ENCODE measurements around the gene GOLGA6L9.
"Not testable (repeated sequence)": the region's sequence is repeated elsewhere in the genome, so short reads cannot be mapped to it uniquely, and the experiment has no call there.

Gene GOLGA6L9

GRCh38 chr15:82420516-82420915 lies 9.1 kb upstream of the GOLGA6L9 start:
- not testable (repeated sequence) for H3K27me3 Mint-ChIP-seq; H3K36me3 Mint-ChIP-seq; H3K4me1 Mint-ChIP-seq (ENCODE audit: low read depth); H3K9me3 Mint-ChIP-seq (ENCODE audit: low read depth)
- Mint-ChIP-seq H3K4me3 (peak overlapping the region; percentile 57), H3K27ac (peak overlapping the region; percentile 90)

DNA sequence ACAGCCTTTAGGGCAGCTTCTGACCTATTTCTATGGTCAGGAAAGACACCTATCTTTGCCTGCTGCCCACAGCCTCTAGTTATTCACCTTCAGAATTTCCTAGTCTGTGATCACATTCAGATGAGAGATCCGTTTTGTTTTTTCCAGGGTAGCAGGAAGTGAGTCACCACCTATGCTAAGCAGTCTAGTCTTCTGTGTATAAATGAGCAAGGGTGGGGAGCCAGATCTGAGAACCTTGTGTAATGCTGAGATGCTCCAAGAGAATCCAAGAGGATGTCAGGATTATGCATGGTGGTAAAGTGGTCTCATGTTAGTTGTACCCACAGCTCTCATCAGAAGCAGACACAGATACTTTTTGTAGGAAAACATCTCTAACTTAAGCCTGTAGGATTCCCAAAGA lies 8.7 kb upstream of the GOLGA6L9 start:
- not testable (repeated sequence) for H3K4me1 Mint-ChIP-seq (ENCODE audit: low read depth); H3K27me3 Mint-ChIP-seq; H3K9me3 Mint-ChIP-seq (ENCODE audit: low read depth); H3K36me3 Mint-ChIP-seq; H3K4me3 Mint-ChIP-seq; H3K27ac Mint-ChIP-seq

DNA sequence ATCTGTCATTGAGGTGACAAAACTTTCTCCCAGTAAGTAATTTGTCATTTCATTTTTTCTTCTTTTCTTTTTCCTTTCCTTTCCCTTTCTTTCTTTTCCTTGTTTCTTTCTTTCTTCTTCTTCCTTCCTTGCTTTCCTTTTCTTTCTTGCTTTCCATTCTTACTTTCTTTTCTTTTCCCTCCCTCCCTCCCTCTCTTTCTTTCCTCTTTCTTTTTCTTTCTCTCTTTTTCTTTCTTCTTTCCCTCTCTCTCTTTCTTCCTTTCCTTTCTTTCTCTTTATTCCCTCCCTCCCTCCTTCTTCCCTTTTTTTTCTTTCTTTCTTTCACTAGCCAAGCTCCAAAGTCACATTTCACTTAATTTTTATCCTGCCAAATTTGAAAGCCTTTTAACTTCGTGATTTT lies 2.5 kb upstream of the GOLGA6L9 start:
- not testable (repeated sequence) for H3K9me3 Mint-ChIP-seq (ENCODE audit: low read depth); H3K4me1 Mint-ChIP-seq (ENCODE audit: low read depth); H3K36me3 Mint-ChIP-seq; H3K27me3 Mint-ChIP-seq; H3K4me3 Mint-ChIP-seq; H3K27ac Mint-ChIP-seq

- not testable (repeated sequence) for H3K4me3 Mint-ChIP-seq; H3K4me1 Mint-ChIP-seq (ENCODE audit: low read depth); H3K36me3 Mint-ChIP-seq; H3K27me3 Mint-ChIP-seq; H3K27ac Mint-ChIP-seq; H3K9me3 Mint-ChIP-seq (ENCODE audit: low read depth)
Measured at GRCh38 chr15:82445420-82445819, 15.8 kb downstream of the GOLGA6L9 start.

DNA sequence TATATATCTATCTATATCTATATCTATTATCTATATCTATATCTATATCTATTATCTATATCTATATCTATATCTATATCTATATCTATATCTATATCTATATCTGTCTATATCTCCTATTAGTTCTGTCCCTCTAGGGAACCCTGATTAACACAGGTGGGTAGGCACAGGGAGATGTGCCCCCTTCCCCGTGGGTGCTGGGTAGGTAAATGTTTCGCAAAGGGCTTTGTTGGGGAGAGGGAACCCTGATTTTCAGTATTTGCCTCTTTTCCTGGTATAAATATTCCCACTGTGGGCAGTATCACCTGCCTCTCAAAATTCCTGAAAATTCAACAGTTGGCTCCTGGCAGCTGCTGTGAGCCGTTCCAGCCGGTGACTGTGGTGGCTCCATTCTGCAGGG lies 27.7 kb downstream of the GOLGA6L9 start:
- H3K27ac Mint-ChIP-seq; H3K36me3 Mint-ChIP-seq; H3K4me1 Mint-ChIP-seq (ENCODE audit: low read depth); H3K27me3 Mint-ChIP-seq; H3K4me3 Mint-ChIP-seq; H3K9me3 Mint-ChIP-seq (ENCODE audit: low read depth): not testable (repeated sequence)

GRCh38 chr15:82465629-82466028 lies 36.0 kb downstream of the GOLGA6L9 start:
- not testable (repeated sequence) for H3K4me3 Mint-ChIP-seq; H3K36me3 Mint-ChIP-seq; H3K27ac Mint-ChIP-seq; H3K27me3 Mint-ChIP-seq; H3K4me1 Mint-ChIP-seq (ENCODE audit: low read depth); H3K9me3 Mint-ChIP-seq (ENCODE audit: low read depth)

DNA sequence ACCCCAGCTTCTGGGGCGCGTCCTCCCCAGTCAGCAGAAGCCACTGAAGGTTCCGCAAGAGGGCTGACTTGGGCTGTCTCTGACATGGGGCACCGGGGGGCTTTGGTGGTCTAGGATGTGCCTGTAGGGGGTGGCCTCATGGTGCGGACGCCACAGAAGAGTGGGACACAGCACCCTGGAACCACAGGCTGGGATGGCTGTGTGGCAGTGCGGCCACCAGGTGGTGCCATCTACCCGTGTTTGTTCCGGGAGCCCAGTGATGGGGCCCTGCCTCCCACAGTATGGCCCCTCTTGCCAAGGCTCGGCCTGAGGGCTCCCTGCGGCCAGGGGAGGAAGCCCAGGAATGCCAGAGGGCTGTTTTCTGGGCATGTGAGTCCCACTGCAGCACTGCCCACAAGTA lies 38.6 kb downstream of the GOLGA6L9 start:
- H3K36me3 Mint-ChIP-seq; H3K9me3 Mint-ChIP-seq (ENCODE audit: low read depth); H3K4me3 Mint-ChIP-seq; H3K27ac Mint-ChIP-seq; H3K4me1 Mint-ChIP-seq (ENCODE audit: low read depth); H3K27me3 Mint-ChIP-seq: not testable (repeated sequence)

- H3K9me3 Mint-ChIP-seq (ENCODE audit: low read depth); H3K36me3 Mint-ChIP-seq; H3K27ac Mint-ChIP-seq; H3K4me3 Mint-ChIP-seq; H3K27me3 Mint-ChIP-seq; H3K4me1 Mint-ChIP-seq (ENCODE audit: low read depth): not testable (repeated sequence)
Measured at GRCh38 chr15:82469381-82469780, 39.8 kb downstream of the GOLGA6L9 start.

- not testable (repeated sequence) for H3K4me3 Mint-ChIP-seq; H3K9me3 Mint-ChIP-seq (ENCODE audit: low read depth); H3K27ac Mint-ChIP-seq; H3K36me3 Mint-ChIP-seq; H3K27me3 Mint-ChIP-seq; H3K4me1 Mint-ChIP-seq (ENCODE audit: low read depth)
Measured at GRCh38 chr15:82472269-82472982, 42.8 kb downstream of the GOLGA6L9 start.

- H3K9me3 Mint-ChIP-seq (ENCODE audit: low read depth), result not testable (repeated sequence)
Measured at GRCh38 chr15:82474596-82475325, 45.1 kb downstream of the GOLGA6L9 start.

GRCh38 chr15:82475345-82475967 lies 45.8 kb downstream of the GOLGA6L9 start:
- not testable (repeated sequence) for H3K9me3 Mint-ChIP-seq (ENCODE audit: low read depth); H3K27ac Mint-ChIP-seq; H3K4me1 Mint-ChIP-seq (ENCODE audit: low read depth); H3K4me3 Mint-ChIP-seq; H3K27me3 Mint-ChIP-seq; H3K36me3 Mint-ChIP-seq

More at GRCh38 chr15:82474596-82475325, 45.1 kb downstream of the GOLGA6L9 start:
- not testable (repeated sequence) for H3K27ac Mint-ChIP-seq; H3K36me3 Mint-ChIP-seq; H3K4me1 Mint-ChIP-seq (ENCODE audit: low read depth); H3K4me3 Mint-ChIP-seq; H3K27me3 Mint-ChIP-seq

- not testable (repeated sequence) for H3K4me3 Mint-ChIP-seq; H3K9me3 Mint-ChIP-seq (ENCODE audit: low read depth); H3K27ac Mint-ChIP-seq; H3K4me1 Mint-ChIP-seq (ENCODE audit: low read depth); H3K27me3 Mint-ChIP-seq; H3K36me3 Mint-ChIP-seq
Measured at GRCh38 chr15:82476697-82477342, 47.2 kb downstream of the GOLGA6L9 start.

DNA sequence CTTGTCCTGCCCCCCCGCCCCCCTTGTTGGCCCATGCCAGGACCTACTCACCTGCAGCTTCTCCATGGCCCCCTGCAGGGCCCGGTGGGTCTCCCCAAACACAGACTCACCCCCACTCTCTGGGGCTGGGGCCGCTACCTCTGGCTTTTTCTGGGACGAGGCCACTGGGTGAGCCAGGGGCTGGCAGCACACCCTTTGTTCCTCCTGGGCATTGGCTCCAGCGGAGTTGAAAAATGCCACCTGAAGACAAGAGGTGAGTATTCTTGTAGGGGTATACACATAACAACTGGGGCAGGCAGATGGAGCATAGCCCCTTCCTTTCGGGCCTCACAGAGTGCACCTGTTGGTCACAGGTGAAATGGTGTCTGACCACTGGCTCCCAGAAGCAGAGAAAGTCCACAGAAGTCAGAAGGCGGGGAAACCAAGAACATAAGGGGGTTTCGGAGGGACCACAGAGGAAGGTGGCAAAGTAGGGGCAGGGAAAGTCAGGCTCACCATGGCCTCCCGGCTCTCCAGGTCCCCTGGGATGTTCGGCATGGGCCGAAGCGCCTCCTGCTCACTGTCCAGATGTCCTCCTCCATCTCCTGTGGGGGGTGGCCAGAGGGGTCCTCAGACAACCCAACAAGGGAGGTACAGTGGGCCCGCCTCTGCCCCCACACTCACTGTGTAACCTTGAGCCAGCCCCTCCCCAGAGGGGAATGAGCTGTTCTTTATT lies 47.9 kb downstream of the GOLGA6L9 start:
- H3K4me1 Mint-ChIP-seq (ENCODE audit: low read depth); H3K27me3 Mint-ChIP-seq; H3K27ac Mint-ChIP-seq; H3K9me3 Mint-ChIP-seq (ENCODE audit: low read depth); H3K4me3 Mint-ChIP-seq; H3K36me3 Mint-ChIP-seq: not testable (repeated sequence)
